Neural progenitor cell (in vitro differentiated cells): ENCODE results near the gene FAT2. TPM values are rescaled to one million over a fixed set of nuclear protein-coding genes. Genes with fewer than 3 reads are reported as not detected.

Experiments used
- DNase-seq: peaks from one replicate; pipeline ENCODE4 v3.0.0-alpha.2; 2016; ENCODE audit warnings: low spot score
- H2AFZ ChIP-seq: fragments of 200-600 bp; sonication (generic); replicated peaks from 2 replicates; pipeline ENCODE4 v1.6.1; 2016; ENCODE audit warnings: antibody characterized with exemption
- H3F3A ChIP-seq: fragments of 200-600 bp; sonication (generic); 2 replicates; pipeline ENCODE4 v1.6.1; 2016; ENCODE audit warnings: antibody characterized with exemption, low read depth
- H3K27ac ChIP-seq: fragments of 200-600 bp; sonication (generic); 2 replicates; pipeline ENCODE4 v1.5.1; 2016; ENCODE audit warnings: mild to moderate bottlenecking
- H3K27me3 ChIP-seq: fragments of 200-600 bp; sonication (generic); 2 replicates; pipeline ENCODE4 v1.6.1; 2016; ENCODE audit warnings: mild to moderate bottlenecking, moderate library complexity
- H3K36me3 ChIP-seq: fragments of 200-600 bp; sonication (generic); 2 replicates; pipeline ENCODE4 v1.5.1; 2016
- H3K4me1 ChIP-seq: fragments of 200-600 bp; sonication (generic); 2 replicates; pipeline ENCODE4 v1.6.1; 2016; ENCODE audit warnings: mixed run types
- H3K4me2 ChIP-seq: fragments of 200-600 bp; sonication (generic); 2 replicates; pipeline ENCODE4 v1.6.1; 2016
- H3K4me3 ChIP-seq: fragments of 200-600 bp; sonication (generic); 2 replicates; pipeline ENCODE4 v1.5.1; 2016
- H3K79me2 ChIP-seq: fragments of 200-600 bp; sonication (generic); 2 replicates; pipeline ENCODE4 v1.6.1; 2016; ENCODE audit warnings: low read depth
- H3K9ac ChIP-seq: fragments of 200-600 bp; sonication (generic); 2 replicates; pipeline ENCODE4 v1.6.1; 2016
- H3K9me3 ChIP-seq: fragments of 200-600 bp; sonication (generic); 2 replicates; pipeline ENCODE4 v1.5.1; 2016; ENCODE audit warnings: low read depth
- H4K20me1 ChIP-seq: fragments of 200-600 bp; sonication (generic); 2 replicates; pipeline ENCODE4 v1.6.1; 2016; ENCODE audit warnings: low read depth
- H3K27ac Mint-ChIP-seq: 3 replicates; pipeline ENCODE4 v1.8.0; 2021; ENCODE audit warnings: mixed read lengths
- H3K27me3 Mint-ChIP-seq: 2 replicates; pipeline ENCODE4 v1.8.0; 2022; ENCODE audit warnings: low read depth, mild to moderate bottlenecking, inconsistent platforms, moderate library complexity, mixed read lengths; ENCODE audit not compliant: insufficient read depth
- H3K36me3 Mint-ChIP-seq: 3 replicates; pipeline ENCODE4 v1.8.0; 2021; ENCODE audit warnings: mixed read lengths
- H3K4me1 Mint-ChIP-seq: 3 replicates; pipeline ENCODE4 v1.8.0; 2021; ENCODE audit warnings: mixed read lengths
- H3K4me3 Mint-ChIP-seq: 3 replicates; pipeline ENCODE4 v1.8.0; 2021; ENCODE audit warnings: mild to moderate bottlenecking, moderate library complexity, mixed read lengths
- H3K9me3 Mint-ChIP-seq: 3 replicates; pipeline ENCODE4 v1.8.0; 2020; ENCODE audit warnings: mixed read lengths
- CTCF ChIP-seq: fragments of 200-600 bp; sonication (generic); IDR thresholded peaks from 2 replicates; pipeline ENCODE4 v1.5.1; 2017; ENCODE audit warnings: antibody characterized with exemption, mild to moderate bottlenecking
- EZH2 ChIP-seq: fragments of 200-600 bp; sonication (generic); IDR thresholded peaks from 2 replicates; pipeline ENCODE4 v1.6.1; 2017; ENCODE audit warnings: antibody characterized with exemption, mild to moderate bottlenecking, moderate library complexity
- EZH2phosphoT487 ChIP-seq: fragments of 200-600 bp; sonication (generic); IDR thresholded peaks from 2 replicates; pipeline ENCODE4 v1.6.1; 2017; ENCODE audit warnings: antibody characterized with exemption
- total RNA-seq: library from RNA; depleted of rRNA; stranded (reverse); fragments of >200 nt; gene quantifications from 2 replicates; pipeline ENCODE4 v1.2.3, GENCODE V29; 2015; ENCODE audit warnings: low replicate concordance

The FAT2 gene
- total RNA-seq, 1 donor from 2014 or later, result 0.36 TPM

GRCh38 chr5:151600069-151600665 lies 9.0 kb upstream of the FAT2 start:
- Mint-ChIP-seq H3K27ac (no peak overlapping the region), H3K4me1 (peaks cover 20% of the 10 kb centered on the region), H3K4me3 (no peak overlapping the region), H3K36me3 (no peaks in the 10 kb centered on the region), H3K9me3 (no peaks in the 10 kb centered on the region), H3K27me3 (peaks cover 3% of the 10 kb centered on the region)
- TF ChIP-seq EZH2phosphoT487, result no peak
- TF ChIP-seq EZH2, result no peak
- no peak for TF ChIP-seq CTCF
- H3K36me3 ChIP-seq, result no peaks in the 10 kb centered on the region
- H3K27ac ChIP-seq, result no peak overlapping the region
- no peaks in the 10 kb centered on the region for H3K79me2 ChIP-seq
- peaks cover 16% of the 10 kb centered on the region for H3F3A ChIP-seq
- no peak overlapping the region for H3K9ac ChIP-seq
- H3K4me3 ChIP-seq, result no peak overlapping the region
- H2AFZ ChIP-seq, result no peak overlapping the region
- H3K9me3 ChIP-seq, result no peaks in the 10 kb centered on the region
- H3K4me2 ChIP-seq, result no peak overlapping the region
- no peaks in the 10 kb centered on the region for H3K27me3 ChIP-seq
- DNase-seq, result no peak
- peaks cover 30% of the 10 kb centered on the region for H3K4me1 ChIP-seq
- no peaks in the 10 kb centered on the region for H4K20me1 ChIP-seq

- no peaks in the 10 kb centered on the region for H3K79me2 ChIP-seq
- TF ChIP-seq CTCF (no peak), EZH2 (no peak)
- Mint-ChIP-seq H3K27me3 (peaks cover 5% of the 10 kb centered on the region), H3K9me3 (no peaks in the 10 kb centered on the region), H3K27ac (no peak overlapping the region), H3K36me3 (no peaks in the 10 kb centered on the region), H3K4me3 (no peak overlapping the region), H3K4me1 (peaks cover 20% of the 10 kb centered on the region)
- H4K20me1 ChIP-seq, result no peaks in the 10 kb centered on the region
- no peak overlapping the region for H3K4me3 ChIP-seq
- H3K9ac ChIP-seq, result no peak overlapping the region
- H3K27me3 ChIP-seq, result no peaks in the 10 kb centered on the region
- H3K27ac ChIP-seq, result no peak overlapping the region
- H3K4me1 ChIP-seq, result peaks cover 30% of the 10 kb centered on the region
- DNase-seq, result no peak
- no peaks in the 10 kb centered on the region for H3K9me3 ChIP-seq
- H2AFZ ChIP-seq, result no peak overlapping the region
- H3F3A ChIP-seq, result peaks cover 11% of the 10 kb centered on the region
- H3K4me2 ChIP-seq, result no peak overlapping the region
- H3K36me3 ChIP-seq, result no peaks in the 10 kb centered on the region
These were observed 7.9 kb upstream of the FAT2 start for GRCh38 chr5:151598984-151599383.

GRCh38 chr5:151598549-151598948 lies 7.4 kb upstream of the FAT2 start:
- DNase-seq, result no peak
- H3K36me3 Mint-ChIP-seq, result no peaks in the 10 kb centered on the region
- H3K4me3 Mint-ChIP-seq, result no peak overlapping the region
- no peak overlapping the region for H3K4me2 ChIP-seq
- H3K79me2 ChIP-seq, result no peaks in the 10 kb centered on the region
- H3K9me3 ChIP-seq, result no peaks in the 10 kb centered on the region
- peaks cover 11% of the 10 kb centered on the region for H3F3A ChIP-seq
- no peak overlapping the region for H3K9ac ChIP-seq
- H3K27ac Mint-ChIP-seq, result no peak overlapping the region
- no peak overlapping the region for H2AFZ ChIP-seq
- no peak for TF ChIP-seq CTCF
- H3K9me3 Mint-ChIP-seq, result no peaks in the 10 kb centered on the region
- H3K36me3 ChIP-seq, result no peaks in the 10 kb centered on the region
- H3K27me3 Mint-ChIP-seq, result peaks cover 5% of the 10 kb centered on the region
- H3K27me3 ChIP-seq, result no peaks in the 10 kb centered on the region
- H3K4me3 ChIP-seq, result no peak overlapping the region
- peaks cover 20% of the 10 kb centered on the region for H3K4me1 Mint-ChIP-seq
- no peak overlapping the region for H3K27ac ChIP-seq
- H4K20me1 ChIP-seq, result no peaks in the 10 kb centered on the region
- peaks cover 30% of the 10 kb centered on the region for H3K4me1 ChIP-seq
